Epithelial cell of esophagus (primary cell): Measurements from ENCODE around the gene SIRT7.
"Not testable (repeated sequence)": the region's sequence is repeated elsewhere in the genome, so short reads cannot be mapped to it uniquely, and the experiment has no call there.

Experiments used
- DNase-seq: peaks from one replicate; pipeline ENCODE4 v3.0.0; 2010; ENCODE audit warnings: low read depth
- H3K4me3 ChIP-seq: 2 replicates; pipeline ENCODE4 v1.5.1; 2011; ENCODE audit warnings: mild to moderate bottlenecking, low read length, control low read depth
- TF ChIP-seq, protein P1 (sequence below): IDR thresholded peaks from 2 replicates; pipeline ENCODE4 v1.5.1; 2011; ENCODE audit warnings: low read depth, mild to moderate bottlenecking, low read length, control low read depth, inconsistent platforms; ENCODE audit not compliant: insufficient read depth; ENCODE audit errors: missing control alignments

Gene SIRT7

DNA sequence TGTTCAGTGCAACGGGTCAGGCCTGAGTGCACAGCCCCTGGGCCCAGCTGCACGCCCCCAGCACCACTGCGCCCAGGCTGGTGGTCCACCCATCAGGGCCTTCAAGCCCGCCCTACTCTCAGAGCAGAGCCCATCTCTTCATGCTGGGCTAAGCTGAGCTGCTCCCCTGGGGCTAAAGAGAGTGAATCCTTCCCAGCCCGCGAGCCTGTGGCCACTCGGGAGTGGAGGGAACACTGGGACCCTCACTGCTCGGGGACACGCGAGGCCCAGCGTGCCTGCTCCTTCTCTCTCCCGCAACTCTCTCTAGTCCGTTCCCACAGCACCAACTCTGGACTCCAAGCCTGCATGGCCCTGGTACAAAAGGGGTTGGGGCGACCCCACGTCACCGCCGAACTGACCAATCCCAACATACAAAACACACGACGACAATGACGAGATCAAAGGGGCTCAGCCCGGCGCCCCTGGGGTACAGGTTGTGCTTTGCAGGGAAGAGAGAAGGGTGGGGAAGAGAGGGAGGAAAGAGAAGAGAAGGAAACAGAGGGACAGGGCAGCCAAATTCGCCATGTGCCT is 4.1 kb upstream of the SIRT7 start:
- TF ChIP-seq, protein P1, sequence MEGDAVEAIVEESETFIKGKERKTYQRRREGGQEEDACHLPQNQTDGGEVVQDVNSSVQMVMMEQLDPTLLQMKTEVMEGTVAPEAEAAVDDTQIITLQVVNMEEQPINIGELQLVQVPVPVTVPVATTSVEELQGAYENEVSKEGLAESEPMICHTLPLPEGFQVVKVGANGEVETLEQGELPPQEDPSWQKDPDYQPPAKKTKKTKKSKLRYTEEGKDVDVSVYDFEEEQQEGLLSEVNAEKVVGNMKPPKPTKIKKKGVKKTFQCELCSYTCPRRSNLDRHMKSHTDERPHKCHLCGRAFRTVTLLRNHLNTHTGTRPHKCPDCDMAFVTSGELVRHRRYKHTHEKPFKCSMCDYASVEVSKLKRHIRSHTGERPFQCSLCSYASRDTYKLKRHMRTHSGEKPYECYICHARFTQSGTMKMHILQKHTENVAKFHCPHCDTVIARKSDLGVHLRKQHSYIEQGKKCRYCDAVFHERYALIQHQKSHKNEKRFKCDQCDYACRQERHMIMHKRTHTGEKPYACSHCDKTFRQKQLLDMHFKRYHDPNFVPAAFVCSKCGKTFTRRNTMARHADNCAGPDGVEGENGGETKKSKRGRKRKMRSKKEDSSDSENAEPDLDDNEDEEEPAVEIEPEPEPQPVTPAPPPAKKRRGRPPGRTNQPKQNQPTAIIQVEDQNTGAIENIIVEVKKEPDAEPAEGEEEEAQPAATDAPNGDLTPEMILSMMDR = no peak
- H3K4me3 ChIP-seq = no peak overlapping the region
- DNase-seq = no peak

DNA sequence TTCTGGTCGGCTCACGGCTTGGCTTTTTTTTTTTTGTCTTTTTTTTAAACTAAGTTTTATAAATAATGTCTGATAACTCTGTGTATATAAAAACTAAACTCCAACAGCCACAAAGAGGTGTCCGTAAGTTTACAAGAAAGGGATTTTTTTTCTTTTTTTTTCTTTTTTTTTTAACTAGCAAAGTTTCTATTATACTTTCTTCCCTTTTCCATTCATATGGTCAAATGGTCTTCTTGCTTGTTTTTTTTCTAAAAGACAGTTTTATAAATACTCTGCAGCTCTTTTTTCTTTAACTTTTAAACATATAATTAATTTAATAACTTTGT is 3.5 kb upstream of the SIRT7 start:
- TF ChIP-seq, protein P1 = no peak
- no peak overlapping the region for H3K4me3 ChIP-seq
- DNase-seq = no peak

DNA sequence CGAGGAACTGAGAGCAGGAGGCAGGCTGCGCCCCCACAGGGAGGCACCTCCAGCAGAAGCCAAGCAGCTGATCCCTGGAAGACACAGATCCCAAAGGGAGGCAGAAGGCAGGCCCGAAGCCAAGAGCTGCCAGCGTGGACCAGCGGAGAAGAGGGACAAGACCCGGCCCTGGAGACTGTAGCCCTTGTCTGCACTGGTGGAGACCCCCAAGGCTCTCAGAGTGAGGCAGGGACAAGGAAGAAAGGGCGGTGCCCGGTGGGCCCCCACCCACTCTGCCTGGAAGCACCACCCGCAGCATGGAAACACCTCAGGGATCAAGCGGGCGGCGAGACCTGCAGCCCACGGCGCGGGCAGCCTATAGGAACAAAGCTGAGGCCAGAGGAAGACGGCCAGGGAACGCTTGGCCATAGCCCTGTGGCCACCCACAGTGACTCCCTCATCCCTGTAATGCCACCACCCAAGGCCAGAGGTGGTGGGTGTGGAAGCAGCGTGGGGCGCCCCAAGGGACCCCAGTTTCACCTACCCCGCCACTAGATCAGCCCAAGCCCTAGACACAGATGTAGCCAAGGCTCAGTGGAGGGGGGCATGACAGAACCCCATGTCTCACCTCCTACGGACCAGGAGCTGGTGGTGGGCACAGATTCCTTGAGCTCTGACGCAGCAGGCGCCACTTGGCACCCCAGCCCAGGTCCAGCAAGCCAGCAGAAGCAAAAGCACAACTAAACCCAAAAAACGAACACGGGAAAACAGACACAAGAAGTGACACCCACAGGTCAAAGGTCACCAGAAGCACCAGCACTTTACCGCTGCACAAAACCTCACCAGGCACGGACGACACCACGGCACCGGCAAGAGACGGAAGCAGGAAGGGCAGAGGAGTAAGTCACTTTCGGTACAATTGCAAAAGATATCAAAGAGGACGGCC is 2.9 kb upstream of the SIRT7 start:
- H3K4me3 ChIP-seq = no peak overlapping the region
- TF ChIP-seq, protein P1 = no peak
- DNase-seq = no peak

DNA sequence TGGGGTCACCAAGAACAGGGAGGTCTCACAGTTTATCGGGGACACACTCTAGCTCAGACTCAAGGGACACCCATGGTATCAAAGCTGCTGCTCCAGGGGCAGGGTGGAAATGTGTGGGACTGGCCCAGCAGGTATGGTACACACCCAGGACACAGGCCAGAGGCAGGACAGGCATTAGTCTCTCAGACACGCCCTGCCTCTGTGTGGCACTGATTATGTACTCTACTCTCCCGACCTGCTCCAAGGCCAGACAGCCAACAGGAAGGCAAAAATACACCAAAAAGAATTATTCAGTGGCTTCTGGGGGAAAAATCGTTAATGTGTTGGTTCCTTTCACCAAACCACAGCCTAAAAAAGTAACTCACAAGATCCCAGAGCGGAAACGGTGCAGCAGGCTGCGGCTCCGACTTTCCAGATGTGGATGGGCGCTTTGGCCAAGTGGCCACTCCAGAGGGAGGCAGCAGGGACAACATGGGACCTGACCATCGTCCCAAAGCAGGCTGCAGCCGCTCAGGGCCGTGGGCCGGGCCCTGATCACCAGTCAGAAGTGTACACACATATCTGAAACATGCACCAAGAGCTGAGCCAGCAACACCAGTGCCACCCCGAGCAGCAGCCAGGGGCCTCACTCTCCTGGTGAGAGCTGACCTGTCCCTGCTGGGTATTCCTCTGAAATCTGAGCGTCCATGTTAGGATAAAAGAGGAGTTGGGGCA is 1.0 kb upstream of the SIRT7 start:
- TF ChIP-seq, protein P1 = no peak
- DNase-seq = peak; percentile 51
- no peak overlapping the region for H3K4me3 ChIP-seq

DNA sequence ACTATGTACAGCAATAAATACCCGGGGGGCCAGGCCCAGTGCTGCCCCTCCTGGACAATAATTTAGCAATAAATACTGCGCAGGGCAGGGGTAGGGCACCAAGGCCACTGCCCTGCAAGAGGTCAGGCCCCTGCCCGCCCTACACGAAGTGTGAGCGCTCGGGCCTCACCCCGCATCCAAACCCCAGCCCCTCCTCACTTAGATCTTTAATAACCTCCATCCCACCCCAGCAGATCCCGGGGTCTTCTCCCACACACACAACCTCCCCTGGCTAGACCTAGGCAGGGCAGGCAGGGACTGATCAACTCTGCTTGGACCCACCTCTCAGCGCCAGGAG is 325 bp upstream of the SIRT7 start:
- not testable (repeated sequence) for DNase-seq, H3K4me3 ChIP-seq

DNA sequence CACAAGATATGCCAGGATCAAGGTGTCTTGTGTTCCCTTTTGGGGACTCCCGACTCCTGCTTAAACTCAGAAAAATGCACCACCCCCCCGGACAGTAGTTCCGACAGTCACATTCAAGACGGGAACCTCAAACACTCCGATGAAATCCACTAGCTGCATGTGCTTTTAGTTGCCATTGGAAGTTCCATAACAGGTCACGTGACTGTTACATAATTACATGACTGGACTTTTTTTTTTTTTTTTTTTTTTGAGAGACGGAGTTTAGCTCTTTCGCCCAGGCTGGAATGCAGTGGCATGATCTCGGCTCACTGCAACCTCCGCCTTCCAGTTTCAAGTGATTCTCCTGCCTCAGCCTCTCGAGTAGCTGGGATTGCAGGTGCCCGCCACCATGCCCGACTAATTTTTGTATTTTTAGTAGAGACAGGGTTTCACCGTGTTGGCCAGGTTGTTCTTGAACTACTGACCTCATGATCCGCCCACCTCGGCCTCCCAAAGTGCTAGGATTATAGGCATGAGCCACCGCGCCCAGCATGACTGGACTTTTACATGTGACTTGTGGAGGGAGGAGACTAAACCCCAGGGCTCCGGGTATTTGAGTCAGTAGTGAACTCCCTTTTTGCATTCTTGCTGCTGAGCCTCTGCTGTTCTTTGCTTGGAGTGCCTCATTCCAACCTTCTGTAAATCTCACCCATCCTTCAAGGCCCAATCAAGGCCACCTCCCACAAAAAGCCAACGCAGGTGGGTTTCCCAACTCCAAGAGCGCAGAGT is 1.6 kb downstream of the SIRT7 start:
- TF ChIP-seq, protein P1 = no peak
- peak overlapping the region; percentile 59 for H3K4me3 ChIP-seq
- DNase-seq = peak; percentile 93

DNA sequence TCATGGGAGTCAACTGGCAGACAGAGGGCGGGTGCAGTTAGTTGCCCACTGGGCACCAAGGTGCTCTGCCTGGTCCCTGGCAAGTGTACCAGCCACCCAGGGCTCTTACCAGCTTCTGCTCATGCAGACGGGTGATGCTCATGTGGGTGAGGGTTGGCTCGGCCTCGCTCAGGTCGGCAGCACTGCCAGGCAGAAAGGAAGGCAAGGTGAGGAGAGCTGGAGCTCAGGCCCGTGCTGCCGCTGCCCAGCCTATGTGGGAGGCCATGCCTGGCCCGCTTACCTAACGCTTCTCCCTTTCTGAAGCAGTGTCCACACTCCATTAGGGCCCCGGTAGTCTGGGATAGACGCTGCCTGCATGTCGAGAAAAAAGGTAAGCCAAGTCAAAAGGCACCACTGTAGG is 2.6 kb downstream of the SIRT7 start:
- no peak overlapping the region for H3K4me3 ChIP-seq
- TF ChIP-seq, protein P1 = no peak
- no peak for DNase-seq
